ENCODE results near the gene TMEM170B.

The TMEM170B gene

GRCh38 chr6:11616200-11616611, 78.7 kb downstream of the TMEM170B start:
- H3K79me2 ChIP-seq (ENCODE audit: control insufficient read depth, low read length), result no peaks in the 10 kb centered on the region
- H3F3A ChIP-seq (ENCODE audit: control insufficient read depth, insufficient read depth), result no peaks in the 10 kb centered on the region
- H3K4me1 ChIP-seq (ENCODE audit: control insufficient read depth, low read length), result no peaks in the 10 kb centered on the region
- no peaks in the 10 kb centered on the region for H3K27me3 ChIP-seq (ENCODE audit: control insufficient read depth, low read length)
- no peaks in the 10 kb centered on the region for H4K20me1 ChIP-seq (ENCODE audit: control insufficient read depth, insufficient read depth, low read depth, low read length)
- H3K4me3 ChIP-seq (ENCODE audit: low read length), result no peak overlapping the region
- no peaks in the 10 kb centered on the region for H3K9me2 ChIP-seq (replicated peaks; ENCODE audit: control insufficient read depth, low read length)
- TF ChIP-seq CTCF (IDR thresholded peaks at IDR 0.05; ENCODE audit: low read depth, low read length, poor library complexity, severe bottlenecking), result no peak
- no peak for TF ChIP-seq EZH2phosphoT487 (IDR thresholded peaks at IDR 0.05; ENCODE audit: borderline replicate concordance, low read length)
- no peaks in the 10 kb centered on the region for H3K36me3 ChIP-seq (ENCODE audit: control insufficient read depth, low read length)
- no peak overlapping the region for H3K4me2 ChIP-seq (ENCODE audit: low read length)
- no peak overlapping the region for H3K27ac ChIP-seq (ENCODE audit: low read depth, low read length)
- H3K9me3 ChIP-seq (ENCODE audit: control insufficient read depth, insufficient read depth, low read length), result no peaks in the 10 kb centered on the region

GRCh38 chr6:11618533-11618932, 81.0 kb downstream of the TMEM170B start:
- no peaks in the 10 kb centered on the region for H3F3A ChIP-seq (ENCODE audit: control insufficient read depth, insufficient read depth)
- H3K4me3 ChIP-seq (ENCODE audit: low read length), result no peak overlapping the region
- H3K27ac ChIP-seq (ENCODE audit: low read depth, low read length), result no peak overlapping the region
- no peak overlapping the region for H3K4me2 ChIP-seq (ENCODE audit: low read length)
- H3K9me3 ChIP-seq (ENCODE audit: control insufficient read depth, insufficient read depth, low read length), result no peaks in the 10 kb centered on the region
- no peaks in the 10 kb centered on the region for H3K9me2 ChIP-seq (replicated peaks; ENCODE audit: control insufficient read depth, low read length)
- no peaks in the 10 kb centered on the region for H4K20me1 ChIP-seq (ENCODE audit: control insufficient read depth, insufficient read depth, low read depth, low read length)
- TF ChIP-seq EZH2phosphoT487 (IDR thresholded peaks at IDR 0.05; ENCODE audit: borderline replicate concordance, low read length), result no peak
- peak; percentile 26 for TF ChIP-seq CTCF (IDR thresholded peaks at IDR 0.05; ENCODE audit: low read depth, low read length, poor library complexity, severe bottlenecking)
- H3K36me3 ChIP-seq (ENCODE audit: control insufficient read depth, low read length), result no peaks in the 10 kb centered on the region
- H3K79me2 ChIP-seq (ENCODE audit: control insufficient read depth, low read length), result no peaks in the 10 kb centered on the region
- H3K27me3 ChIP-seq (ENCODE audit: control insufficient read depth, low read length), result no peaks in the 10 kb centered on the region
- H3K4me1 ChIP-seq (ENCODE audit: control insufficient read depth, low read length), result no peaks in the 10 kb centered on the region

- H3K36me3 ChIP-seq (ENCODE audit: control insufficient read depth, low read length), result no peaks in the 10 kb centered on the region
Observed at GRCh38 chr6:11621119-11621518, 83.6 kb downstream of the TMEM170B start.

More at GRCh38 chr6:11621119-11621518, 83.6 kb downstream of the TMEM170B start:
- Histone ChIP-seq H3K79me2 (ENCODE audit: control insufficient read depth, low read length) (no peaks in the 10 kb centered on the region), H3K9me3 (ENCODE audit: control insufficient read depth, insufficient read depth, low read length) (no peaks in the 10 kb centered on the region), H3F3A (ENCODE audit: control insufficient read depth, insufficient read depth) (no peaks in the 10 kb centered on the region), H3K4me3 (ENCODE audit: low read length) (no peak overlapping the region), H3K27me3 (ENCODE audit: control insufficient read depth, low read length) (no peaks in the 10 kb centered on the region), H4K20me1 (ENCODE audit: control insufficient read depth, insufficient read depth, low read depth, low read length) (no peaks in the 10 kb centered on the region), H3K27ac (ENCODE audit: low read depth, low read length) (no peak overlapping the region), H3K9me2 (replicated peaks; ENCODE audit: control insufficient read depth, low read length) (no peaks in the 10 kb centered on the region), H3K4me1 (ENCODE audit: control insufficient read depth, low read length) (no peaks in the 10 kb centered on the region), H3K4me2 (ENCODE audit: low read length) (no peak overlapping the region)
- TF ChIP-seq CTCF (IDR thresholded peaks at IDR 0.05; ENCODE audit: low read depth, low read length, poor library complexity, severe bottlenecking), result no peak
- TF ChIP-seq EZH2phosphoT487 (IDR thresholded peaks at IDR 0.05; ENCODE audit: borderline replicate concordance, low read length), result no peak

Measured in DOHH2 (cell line).